Astrocyte (in vitro differentiated cells and primary cell): ENCODE measurements around the gene WDR5B.

Experiments used
- EZH2 ChIP-seq: IDR thresholded peaks from 2 replicates; pipeline ENCODE4 v1.6.1; 2012; ENCODE audit warnings: mild to moderate bottlenecking, low read length, inconsistent platforms; ENCODE audit not compliant: insufficient read depth
- TF ChIP-seq, protein P1 (sequence below): IDR thresholded peaks from 2 replicates; pipeline ENCODE4 v1.5.1; 2011; ENCODE audit warnings: low read depth, mild to moderate bottlenecking, inconsistent platforms, low read length, moderate library complexity; ENCODE audit not compliant: insufficient read depth

DNA sequence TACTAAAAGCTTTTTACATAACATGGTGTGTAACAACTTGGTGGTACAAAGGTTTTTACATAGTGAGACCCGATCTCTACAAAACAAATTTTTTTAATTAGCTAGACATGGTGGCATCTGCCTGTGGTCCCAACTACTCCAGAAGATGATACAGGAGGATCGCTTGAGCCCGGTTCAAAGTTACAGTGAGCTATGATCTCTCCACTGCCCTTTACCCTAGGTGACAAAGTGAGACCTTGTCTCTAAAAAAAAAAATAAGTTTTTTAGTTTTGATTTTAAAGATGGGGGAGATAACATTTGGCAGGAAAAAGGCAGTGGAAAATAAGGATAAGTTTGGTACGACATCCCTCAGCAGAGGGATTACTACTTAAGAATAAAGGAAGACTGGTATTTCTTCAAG lies 26.0 kb downstream of the WDR5B start:
- TF ChIP-seq, protein P1, sequence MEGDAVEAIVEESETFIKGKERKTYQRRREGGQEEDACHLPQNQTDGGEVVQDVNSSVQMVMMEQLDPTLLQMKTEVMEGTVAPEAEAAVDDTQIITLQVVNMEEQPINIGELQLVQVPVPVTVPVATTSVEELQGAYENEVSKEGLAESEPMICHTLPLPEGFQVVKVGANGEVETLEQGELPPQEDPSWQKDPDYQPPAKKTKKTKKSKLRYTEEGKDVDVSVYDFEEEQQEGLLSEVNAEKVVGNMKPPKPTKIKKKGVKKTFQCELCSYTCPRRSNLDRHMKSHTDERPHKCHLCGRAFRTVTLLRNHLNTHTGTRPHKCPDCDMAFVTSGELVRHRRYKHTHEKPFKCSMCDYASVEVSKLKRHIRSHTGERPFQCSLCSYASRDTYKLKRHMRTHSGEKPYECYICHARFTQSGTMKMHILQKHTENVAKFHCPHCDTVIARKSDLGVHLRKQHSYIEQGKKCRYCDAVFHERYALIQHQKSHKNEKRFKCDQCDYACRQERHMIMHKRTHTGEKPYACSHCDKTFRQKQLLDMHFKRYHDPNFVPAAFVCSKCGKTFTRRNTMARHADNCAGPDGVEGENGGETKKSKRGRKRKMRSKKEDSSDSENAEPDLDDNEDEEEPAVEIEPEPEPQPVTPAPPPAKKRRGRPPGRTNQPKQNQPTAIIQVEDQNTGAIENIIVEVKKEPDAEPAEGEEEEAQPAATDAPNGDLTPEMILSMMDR: no peak
- no peak for TF ChIP-seq EZH2
